HPDE6-E6E7 (cell line): Measurements from ENCODE around the gene OLIG2.

Experiments
- DNase-seq: peaks from one replicate; pipeline ENCODE4 v3.0.0; 2011; ENCODE audit warnings: missing footprints; ENCODE audit errors: extremely low spot score

OLIG2 gene

GRCh38 chr21:33025489-33026442 is at the start of gene OLIG2:
Gene OLIG2, plus strand, starts transcription at chr21:33025935. Its CDS starts 928 bp downstream, at chr21:33026863.
- DNase-seq, result no peak

DNA sequence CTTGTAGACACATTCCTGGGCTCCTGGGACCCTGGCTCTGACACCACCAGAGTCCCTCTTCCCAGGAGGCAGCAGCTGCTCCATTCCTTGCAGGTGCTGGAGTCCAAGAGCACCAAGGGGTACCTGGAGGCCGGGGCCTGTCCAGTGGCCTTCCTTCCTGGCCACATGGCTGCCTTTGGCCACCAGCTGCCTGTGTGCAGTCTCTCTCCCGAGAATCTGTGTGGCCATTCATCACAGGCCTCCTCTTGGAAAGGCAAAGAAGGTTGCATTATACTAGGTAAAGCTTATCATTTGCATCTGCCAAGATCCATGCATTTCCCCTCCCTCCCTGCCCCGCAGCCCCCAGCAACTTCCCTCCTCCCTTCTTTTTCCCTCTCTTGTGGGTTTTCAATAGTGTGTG is 48.9 kb upstream of the OLIG2 start:
- DNase-seq, result no peak

- no peak for DNase-seq
Observed at GRCh38 chr21:32977216-32977615, 48.5 kb upstream of the OLIG2 start.

DNA sequence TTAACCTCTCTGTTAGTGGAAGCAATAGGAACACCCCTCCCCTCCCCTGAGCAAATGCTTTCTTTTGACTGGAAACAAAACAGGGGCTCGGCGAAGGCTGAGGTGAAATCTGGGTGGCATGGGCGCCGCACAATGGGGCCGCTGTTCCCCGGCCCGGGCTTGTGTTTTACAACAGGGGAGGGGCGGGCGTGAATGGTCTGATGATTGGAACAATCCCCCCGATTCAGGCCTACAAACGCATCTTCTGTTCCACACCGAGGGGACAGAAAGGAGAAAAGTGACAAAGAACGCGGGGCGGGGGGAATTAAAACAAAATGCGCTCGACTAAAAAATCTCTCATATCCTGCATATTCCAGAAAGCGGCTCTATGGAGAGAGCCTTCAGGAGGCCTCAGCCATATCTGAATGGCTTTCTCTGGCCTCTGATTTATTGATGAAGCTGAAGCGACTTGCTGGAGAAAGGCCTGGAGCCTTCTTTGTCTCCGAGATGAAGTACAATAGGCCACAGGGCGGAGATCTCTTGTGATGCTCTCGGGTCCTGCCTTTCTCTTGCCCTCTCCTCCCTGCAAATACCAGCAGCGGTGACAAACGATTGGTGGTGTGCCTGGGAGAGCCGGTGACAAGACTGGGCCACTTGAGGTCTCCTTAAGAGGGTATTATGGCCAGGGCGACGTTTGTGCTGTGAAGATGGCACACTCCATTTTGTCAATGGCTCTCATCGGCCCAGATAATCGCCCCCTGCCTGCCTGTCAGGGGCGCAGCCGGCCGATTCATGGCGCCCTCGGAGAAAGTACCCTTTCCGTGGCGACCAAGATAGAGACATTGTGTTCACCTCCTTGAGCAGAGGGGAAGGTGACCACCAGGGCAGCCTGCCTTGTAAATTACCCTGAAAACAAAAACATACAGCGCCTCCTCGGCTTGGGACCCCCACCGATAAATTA is 47.1 kb upstream of the OLIG2 start:
- DNase-seq, result no peak

- no peak for DNase-seq
Observed at GRCh38 chr21:32979598-32980268, 46.0 kb upstream of the OLIG2 start.

GRCh38 chr21:32981096-32981495 is 44.6 kb upstream of the OLIG2 start:
- DNase-seq, result no peak

GRCh38 chr21:32990666-32991065 is 35.1 kb upstream of the OLIG2 start:
- no peak for DNase-seq

GRCh38 chr21:32991361-32991760 is 34.4 kb upstream of the OLIG2 start:
- no peak for DNase-seq

DNA sequence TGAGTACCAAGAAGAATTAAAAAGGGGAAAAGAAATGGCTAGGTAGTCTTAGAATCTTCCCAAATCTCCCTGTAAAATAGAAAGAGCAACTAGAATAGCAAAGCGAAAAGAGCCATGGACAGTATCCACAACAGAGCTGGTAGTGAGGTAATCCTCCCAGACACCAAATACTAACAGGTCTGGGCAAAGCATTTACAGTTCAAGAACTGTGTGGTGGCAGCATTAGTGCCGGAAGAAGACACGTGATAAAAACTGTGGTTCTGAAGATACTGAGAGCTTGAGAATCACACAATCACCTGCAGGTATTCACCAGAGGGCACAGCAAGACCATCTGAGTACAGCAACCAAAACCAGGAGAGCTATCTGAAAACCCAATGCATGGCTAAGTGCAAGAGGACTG is 31.8 kb upstream of the OLIG2 start:
- no peak for DNase-seq

DNA sequence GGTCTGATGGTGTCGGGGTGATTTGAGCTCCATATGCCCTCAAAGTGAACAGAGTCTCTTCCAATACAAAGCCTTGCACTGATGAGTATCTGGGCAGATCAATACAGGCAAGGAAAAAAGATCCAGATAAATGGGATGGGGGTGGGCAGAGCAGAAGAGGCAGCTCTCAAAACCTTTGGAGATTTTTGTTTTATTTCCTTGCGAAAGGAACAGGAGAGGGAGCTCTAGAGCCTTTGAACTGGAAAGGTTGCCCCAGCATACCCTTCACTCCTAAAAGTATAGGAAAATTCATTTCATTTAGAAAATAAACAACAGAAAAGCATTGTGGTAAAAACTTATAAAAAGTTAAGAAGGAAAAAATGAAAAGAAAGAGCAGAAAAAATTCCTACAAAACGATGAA is 31.4 kb upstream of the OLIG2 start:
- no peak for DNase-seq

DNA sequence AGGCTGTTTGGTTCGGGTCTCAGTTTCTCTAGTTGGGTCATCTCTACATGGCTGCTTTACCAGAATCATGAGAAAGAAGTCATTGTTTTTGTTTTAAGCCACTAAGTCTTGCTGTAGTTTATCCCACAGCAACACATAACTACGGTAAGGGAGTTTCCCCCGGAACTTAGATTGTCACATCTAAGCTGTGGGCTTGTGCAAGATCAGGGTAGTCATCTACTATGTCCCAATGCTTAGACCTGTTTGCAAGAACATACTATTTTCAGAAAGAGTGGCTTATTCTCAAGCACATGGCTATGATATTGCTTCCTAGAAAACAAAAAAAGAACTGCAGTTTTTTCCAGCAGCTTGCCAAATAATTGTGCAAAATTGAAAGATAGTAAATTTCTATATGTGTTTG is 18.0 kb upstream of the OLIG2 start:
- no peak for DNase-seq

- no peak for DNase-seq
Observed at GRCh38 chr21:33008333-33009051, 17.2 kb upstream of the OLIG2 start.

GRCh38 chr21:33010931-33011330 is 14.8 kb upstream of the OLIG2 start:
- DNase-seq, result no peak

GRCh38 chr21:33011462-33011861 is 14.3 kb upstream of the OLIG2 start:
- peak; percentile 86 for DNase-seq

DNA sequence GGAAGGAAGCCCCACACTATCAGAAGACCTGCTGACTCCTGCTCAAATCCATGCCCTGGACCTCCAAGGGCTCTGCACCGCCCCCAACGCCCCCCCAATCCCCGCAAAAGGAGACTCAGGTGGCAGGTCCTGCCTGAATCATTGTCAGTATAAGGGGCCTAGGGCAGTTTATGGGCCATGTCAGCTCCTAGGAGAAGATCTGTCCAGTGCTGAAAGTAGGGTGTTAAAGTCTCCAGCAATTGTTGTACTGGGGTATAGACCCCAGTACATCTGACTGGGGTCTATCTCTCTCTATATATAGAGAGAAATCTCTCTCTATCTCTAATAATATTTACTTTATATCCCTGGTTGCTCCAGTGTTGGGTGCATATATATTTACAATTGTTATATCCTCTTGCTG is 12.1 kb upstream of the OLIG2 start:
- no peak for DNase-seq

- DNase-seq, result no peak
Observed at GRCh38 chr21:33014331-33014730, 11.4 kb upstream of the OLIG2 start.

GRCh38 chr21:33015096-33015495 is 10.6 kb upstream of the OLIG2 start:
- no peak for DNase-seq

GRCh38 chr21:33015756-33016155 is 10.0 kb upstream of the OLIG2 start:
- no peak for DNase-seq

DNA sequence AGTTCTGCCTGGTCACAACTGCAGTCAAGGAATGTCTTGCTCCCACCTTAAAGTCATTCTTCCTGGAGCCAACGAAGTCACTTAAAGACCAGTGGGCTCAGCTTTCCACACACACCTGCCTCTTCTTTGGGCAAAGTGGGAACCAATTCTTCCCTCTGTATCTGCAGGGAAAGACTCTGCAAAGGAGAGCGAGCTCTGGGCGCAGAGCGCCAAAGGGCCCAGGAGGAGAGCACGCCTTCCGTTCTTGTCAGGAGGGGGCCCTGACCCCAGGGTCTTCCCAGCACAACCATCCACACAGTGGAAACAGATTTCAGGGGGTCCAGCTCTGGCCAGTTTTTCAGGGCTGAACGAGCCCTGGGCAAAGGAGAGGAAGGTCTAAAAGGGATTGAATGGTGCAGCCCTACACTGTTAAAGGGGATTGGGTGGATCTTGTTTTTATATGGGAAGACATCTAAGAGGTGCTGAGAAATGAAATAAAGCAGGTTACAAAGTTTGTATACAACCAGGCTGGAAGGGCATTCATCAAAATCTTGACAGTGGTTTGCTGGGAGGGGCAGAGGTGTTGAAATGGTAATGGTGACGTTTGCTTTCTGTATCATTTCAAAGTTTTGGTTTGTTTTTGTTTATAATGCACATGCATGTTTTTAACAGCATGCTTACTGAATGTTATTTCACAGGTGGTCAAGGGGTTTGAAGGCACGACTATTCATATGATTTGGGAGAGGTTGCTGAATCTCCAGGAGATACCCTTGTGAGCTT is 6.8 kb upstream of the OLIG2 start:
- DNase-seq, result no peak

- DNase-seq, result no peak
Observed at GRCh38 chr21:33019516-33019884, 6.2 kb upstream of the OLIG2 start.
